ENCODE results near the gene MZB1. TPM values are rescaled to one million over a fixed set of nuclear protein-coding genes. Genes with fewer than 3 reads are reported as not detected.

The MZB1 gene
- total RNA-seq, 1 experiment from 2014 or later, result 1.1 TPM

DNA sequence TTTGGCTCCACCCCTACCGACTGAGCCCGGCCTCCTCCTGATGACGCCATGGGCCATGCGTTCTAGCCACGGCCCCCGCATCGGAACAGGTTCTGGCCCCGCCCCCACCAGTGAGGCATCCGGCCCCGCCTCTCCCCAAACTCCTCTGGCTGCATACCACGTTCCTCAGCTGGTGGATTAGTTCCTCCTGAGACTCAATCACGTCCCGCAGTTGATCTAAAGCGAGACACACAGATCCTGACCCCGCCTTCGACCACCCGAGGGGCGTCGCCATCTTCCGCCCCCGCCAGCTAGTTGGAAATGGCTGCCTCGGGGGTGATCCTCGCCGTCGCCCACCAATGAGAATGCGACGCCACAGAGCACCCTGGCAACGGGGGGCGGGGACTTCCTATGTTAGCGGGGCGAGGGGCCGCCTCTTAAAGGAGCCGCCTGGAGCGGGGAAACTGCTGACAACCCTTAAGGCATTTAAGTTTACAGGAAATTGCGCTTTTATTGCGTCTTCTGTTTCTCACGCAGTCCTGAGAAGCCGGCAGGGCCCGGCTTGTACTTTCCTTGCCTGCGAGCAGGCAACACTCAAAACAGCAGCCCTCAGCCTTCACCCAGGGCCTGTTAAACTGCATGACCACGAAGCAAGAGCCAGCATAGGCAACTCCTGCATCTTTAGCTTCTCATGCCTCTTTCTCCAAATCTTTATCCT lies 14.2 kb upstream of the MZB1 start, which contains the start of gene SPATA24:
SPATA24 (minus strand) TSS at position 303 of the 697 bp plus-strand sequence; CDS start at position 274, 29 bp downstream.
- ATAC-seq (peak; percentile 93), DNase-seq (ENCODE audit: low spot score) (peak; percentile 98)
- H3K9me3 Mint-ChIP-seq, result no peaks in the 10 kb centered on the region
- TF ChIP-seq IRF2 (CRISPR knock-in tag; IDR thresholded peaks at IDR 0.05; ENCODE audit: borderline replicate concordance, low read depth), result no peak
- no peak for TF ChIP-seq EMX1 (CRISPR knock-in tag; IDR thresholded peaks at IDR 0.05)
- no peak for TF ChIP-seq SMAD3 (CRISPR knock-in tag; IDR thresholded peaks at IDR 0.05; ENCODE audit: borderline replicate concordance)
- TF ChIP-seq FOXJ3 (CRISPR knock-in tag; IDR thresholded peaks at IDR 0.05; ENCODE audit: borderline replicate concordance), result no peak
- no peak for TF ChIP-seq SOX15 (CRISPR knock-in tag; IDR thresholded peaks at IDR 0.05)
- peak; percentile 20; the same call in 1 of the 2 replicates for TF ChIP-seq CREM (CRISPR knock-in tag; IDR thresholded peaks at IDR 0.05)
- TF ChIP-seq, protein P1, sequence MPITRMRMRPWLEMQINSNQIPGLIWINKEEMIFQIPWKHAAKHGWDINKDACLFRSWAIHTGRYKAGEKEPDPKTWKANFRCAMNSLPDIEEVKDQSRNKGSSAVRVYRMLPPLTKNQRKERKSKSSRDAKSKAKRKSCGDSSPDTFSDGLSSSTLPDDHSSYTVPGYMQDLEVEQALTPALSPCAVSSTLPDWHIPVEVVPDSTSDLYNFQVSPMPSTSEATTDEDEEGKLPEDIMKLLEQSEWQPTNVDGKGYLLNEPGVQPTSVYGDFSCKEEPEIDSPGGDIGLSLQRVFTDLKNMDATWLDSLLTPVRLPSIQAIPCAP (CRISPR knock-in tag; IDR thresholded peaks at IDR 0.05), result no peak
- TF ChIP-seq, protein P2, sequence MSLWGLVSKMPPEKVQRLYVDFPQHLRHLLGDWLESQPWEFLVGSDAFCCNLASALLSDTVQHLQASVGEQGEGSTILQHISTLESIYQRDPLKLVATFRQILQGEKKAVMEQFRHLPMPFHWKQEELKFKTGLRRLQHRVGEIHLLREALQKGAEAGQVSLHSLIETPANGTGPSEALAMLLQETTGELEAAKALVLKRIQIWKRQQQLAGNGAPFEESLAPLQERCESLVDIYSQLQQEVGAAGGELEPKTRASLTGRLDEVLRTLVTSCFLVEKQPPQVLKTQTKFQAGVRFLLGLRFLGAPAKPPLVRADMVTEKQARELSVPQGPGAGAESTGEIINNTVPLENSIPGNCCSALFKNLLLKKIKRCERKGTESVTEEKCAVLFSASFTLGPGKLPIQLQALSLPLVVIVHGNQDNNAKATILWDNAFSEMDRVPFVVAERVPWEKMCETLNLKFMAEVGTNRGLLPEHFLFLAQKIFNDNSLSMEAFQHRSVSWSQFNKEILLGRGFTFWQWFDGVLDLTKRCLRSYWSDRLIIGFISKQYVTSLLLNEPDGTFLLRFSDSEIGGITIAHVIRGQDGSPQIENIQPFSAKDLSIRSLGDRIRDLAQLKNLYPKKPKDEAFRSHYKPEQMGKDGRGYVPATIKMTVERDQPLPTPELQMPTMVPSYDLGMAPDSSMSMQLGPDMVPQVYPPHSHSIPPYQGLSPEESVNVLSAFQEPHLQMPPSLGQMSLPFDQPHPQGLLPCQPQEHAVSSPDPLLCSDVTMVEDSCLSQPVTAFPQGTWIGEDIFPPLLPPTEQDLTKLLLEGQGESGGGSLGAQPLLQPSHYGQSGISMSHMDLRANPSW (CRISPR knock-in tag; conservative IDR thresholded peaks at IDR 0.05; ENCODE audit: low read depth), result no peak
- TF ChIP-seq, protein P3, sequence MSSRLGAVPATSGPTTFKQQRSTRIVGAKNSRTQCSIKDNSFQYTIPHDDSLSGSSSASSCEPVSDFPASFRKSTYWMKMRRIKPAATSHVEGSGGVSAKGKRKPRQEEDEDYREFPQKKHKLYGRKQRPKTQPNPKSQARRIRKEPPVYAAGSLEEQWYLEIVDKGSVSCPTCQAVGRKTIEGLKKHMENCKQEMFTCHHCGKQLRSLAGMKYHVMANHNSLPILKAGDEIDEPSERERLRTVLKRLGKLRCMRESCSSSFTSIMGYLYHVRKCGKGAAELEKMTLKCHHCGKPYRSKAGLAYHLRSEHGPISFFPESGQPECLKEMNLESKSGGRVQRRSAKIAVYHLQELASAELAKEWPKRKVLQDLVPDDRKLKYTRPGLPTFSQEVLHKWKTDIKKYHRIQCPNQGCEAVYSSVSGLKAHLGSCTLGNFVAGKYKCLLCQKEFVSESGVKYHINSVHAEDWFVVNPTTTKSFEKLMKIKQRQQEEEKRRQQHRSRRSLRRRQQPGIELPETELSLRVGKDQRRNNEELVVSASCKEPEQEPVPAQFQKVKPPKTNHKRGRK (CRISPR knock-in tag; IDR thresholded peaks at IDR 0.05; ENCODE audit: borderline replicate concordance), result no peak
- TF ChIP-seq MYBL2 (CRISPR knock-in tag; IDR thresholded peaks at IDR 0.05), result no peak
- no peak for TF ChIP-seq ZNF232 (CRISPR knock-in tag; IDR thresholded peaks at IDR 0.05)
- no peak for TF ChIP-seq CBFB (CRISPR knock-in tag; IDR thresholded peaks at IDR 0.05; ENCODE audit: low read depth)
- TF ChIP-seq, protein P4, sequence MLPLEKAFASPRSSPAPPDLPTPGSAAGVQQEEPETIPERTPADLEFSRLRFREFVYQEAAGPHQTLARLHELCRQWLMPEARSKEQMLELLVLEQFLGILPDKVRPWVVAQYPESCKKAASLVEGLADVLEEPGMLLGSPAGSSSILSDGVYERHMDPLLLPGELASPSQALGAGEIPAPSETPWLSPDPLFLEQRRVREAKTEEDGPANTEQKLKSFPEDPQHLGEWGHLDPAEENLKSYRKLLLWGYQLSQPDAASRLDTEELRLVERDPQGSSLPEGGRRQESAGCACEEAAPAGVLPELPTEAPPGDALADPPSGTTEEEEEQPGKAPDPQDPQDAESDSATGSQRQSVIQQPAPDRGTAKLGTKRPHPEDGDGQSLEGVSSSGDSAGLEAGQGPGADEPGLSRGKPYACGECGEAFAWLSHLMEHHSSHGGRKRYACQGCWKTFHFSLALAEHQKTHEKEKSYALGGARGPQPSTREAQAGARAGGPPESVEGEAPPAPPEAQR (CRISPR knock-in tag; IDR thresholded peaks at IDR 0.05), result no peak
- TF ChIP-seq, protein P5, sequence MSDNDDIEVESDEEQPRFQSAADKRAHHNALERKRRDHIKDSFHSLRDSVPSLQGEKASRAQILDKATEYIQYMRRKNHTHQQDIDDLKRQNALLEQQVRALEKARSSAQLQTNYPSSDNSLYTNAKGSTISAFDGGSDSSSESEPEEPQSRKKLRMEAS (CRISPR knock-in tag; IDR thresholded peaks at IDR 0.05), result peak; percentile 87
- TF ChIP-seq, protein P6, sequence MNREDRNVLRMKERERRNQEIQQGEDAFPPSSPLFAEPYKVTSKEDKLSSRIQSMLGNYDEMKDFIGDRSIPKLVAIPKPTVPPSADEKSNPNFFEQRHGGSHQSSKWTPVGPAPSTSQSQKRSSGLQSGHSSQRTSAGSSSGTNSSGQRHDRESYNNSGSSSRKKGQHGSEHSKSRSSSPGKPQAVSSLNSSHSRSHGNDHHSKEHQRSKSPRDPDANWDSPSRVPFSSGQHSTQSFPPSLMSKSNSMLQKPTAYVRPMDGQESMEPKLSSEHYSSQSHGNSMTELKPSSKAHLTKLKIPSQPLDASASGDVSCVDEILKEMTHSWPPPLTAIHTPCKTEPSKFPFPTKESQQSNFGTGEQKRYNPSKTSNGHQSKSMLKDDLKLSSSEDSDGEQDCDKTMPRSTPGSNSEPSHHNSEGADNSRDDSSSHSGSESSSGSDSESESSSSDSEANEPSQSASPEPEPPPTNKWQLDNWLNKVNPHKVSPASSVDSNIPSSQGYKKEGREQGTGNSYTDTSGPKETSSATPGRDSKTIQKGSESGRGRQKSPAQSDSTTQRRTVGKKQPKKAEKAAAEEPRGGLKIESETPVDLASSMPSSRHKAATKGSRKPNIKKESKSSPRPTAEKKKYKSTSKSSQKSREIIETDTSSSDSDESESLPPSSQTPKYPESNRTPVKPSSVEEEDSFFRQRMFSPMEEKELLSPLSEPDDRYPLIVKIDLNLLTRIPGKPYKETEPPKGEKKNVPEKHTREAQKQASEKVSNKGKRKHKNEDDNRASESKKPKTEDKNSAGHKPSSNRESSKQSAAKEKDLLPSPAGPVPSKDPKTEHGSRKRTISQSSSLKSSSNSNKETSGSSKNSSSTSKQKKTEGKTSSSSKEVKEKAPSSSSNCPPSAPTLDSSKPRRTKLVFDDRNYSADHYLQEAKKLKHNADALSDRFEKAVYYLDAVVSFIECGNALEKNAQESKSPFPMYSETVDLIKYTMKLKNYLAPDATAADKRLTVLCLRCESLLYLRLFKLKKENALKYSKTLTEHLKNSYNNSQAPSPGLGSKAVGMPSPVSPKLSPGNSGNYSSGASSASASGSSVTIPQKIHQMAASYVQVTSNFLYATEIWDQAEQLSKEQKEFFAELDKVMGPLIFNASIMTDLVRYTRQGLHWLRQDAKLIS (CRISPR knock-in tag; IDR thresholded peaks at IDR 0.05; ENCODE audit: borderline replicate concordance), result no peak
- peak; percentile 81 for TF ChIP-seq ETV6 (CRISPR knock-in tag; IDR thresholded peaks at IDR 0.05)
- no peak for TF ChIP-seq GTF2I (CRISPR knock-in tag; conservative IDR thresholded peaks at IDR 0.05)
- TF ChIP-seq, protein P7, sequence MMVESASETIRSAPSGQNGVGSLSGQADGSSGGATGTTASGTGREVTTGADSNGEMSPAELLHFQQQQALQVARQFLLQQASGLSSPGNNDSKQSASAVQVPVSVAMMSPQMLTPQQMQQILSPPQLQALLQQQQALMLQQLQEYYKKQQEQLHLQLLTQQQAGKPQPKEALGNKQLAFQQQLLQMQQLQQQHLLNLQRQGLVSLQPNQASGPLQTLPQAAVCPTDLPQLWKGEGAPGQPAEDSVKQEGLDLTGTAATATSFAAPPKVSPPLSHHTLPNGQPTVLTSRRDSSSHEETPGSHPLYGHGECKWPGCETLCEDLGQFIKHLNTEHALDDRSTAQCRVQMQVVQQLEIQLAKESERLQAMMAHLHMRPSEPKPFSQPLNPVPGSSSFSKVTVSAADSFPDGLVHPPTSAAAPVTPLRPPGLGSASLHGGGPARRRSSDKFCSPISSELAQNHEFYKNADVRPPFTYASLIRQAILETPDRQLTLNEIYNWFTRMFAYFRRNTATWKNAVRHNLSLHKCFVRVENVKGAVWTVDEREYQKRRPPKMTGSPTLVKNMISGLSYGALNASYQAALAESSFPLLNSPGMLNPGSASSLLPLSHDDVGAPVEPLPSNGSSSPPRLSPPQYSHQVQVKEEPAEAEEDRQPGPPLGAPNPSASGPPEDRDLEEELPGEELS (CRISPR knock-in tag; IDR thresholded peaks at IDR 0.05), result 0 out of 2 replicates have a peak, but pooled peaks have one; percentile 31
- no peak for TF ChIP-seq JUN (CRISPR knock-in tag; IDR thresholded peaks at IDR 0.05)
- no peak for TF ChIP-seq TCF7 (CRISPR knock-in tag; IDR thresholded peaks at IDR 0.05; ENCODE audit: low read depth)
- peak; percentile 88 for TF ChIP-seq SP1 (CRISPR knock-in tag; conservative IDR thresholded peaks at IDR 0.05)
- no peak for TF ChIP-seq PRRX2 (CRISPR knock-in tag; IDR thresholded peaks at IDR 0.05)
- peak; percentile 76 for TF ChIP-seq NFYB (CRISPR knock-in tag; conservative IDR thresholded peaks at IDR 0.05; ENCODE audit: low read depth)
- ChIA-PET POLR2A (interaction anchor here (0.9 to 1.5 kb wide), 5 partner anchors 9 to 130 kb away, joined by 3 to 4 read pairs (median 4); partner anchors contain the start of genes DNAJC18, PAIP2 and PROB1), CTCF (interaction anchor here (0.6 to 3.4 kb wide), 9 partner anchors 11 to 371 kb away, joined by 3 to 31 read pairs (median 3); partner anchors contain the start of genes CXXC5 and PROB1)
- H3K4me1 Mint-ChIP-seq, result peaks cover 16% of the 10 kb centered on the region
- peak within 1 kb of the TSS; percentile 94 for H3K4me3 Mint-ChIP-seq
- peaks cover 12% of the 10 kb centered on the region for H3K36me3 Mint-ChIP-seq
- peak within 1 kb of the TSS; percentile 100 for H3K27ac Mint-ChIP-seq
- H3K27me3 Mint-ChIP-seq (ENCODE audit: low read depth), result no peaks in the 10 kb centered on the region

Data from WTC11 (cell line).